ENCODE data around the gene KCNT2.
A peak's percentile ranks its signal among the peaks of the same experiment; 100 is the strongest.
"Not testable (repeated sequence)": the region's sequence is repeated elsewhere in the genome, so short reads cannot be mapped to it uniquely, and the experiment has no call there.

KCNT2 gene

DNA sequence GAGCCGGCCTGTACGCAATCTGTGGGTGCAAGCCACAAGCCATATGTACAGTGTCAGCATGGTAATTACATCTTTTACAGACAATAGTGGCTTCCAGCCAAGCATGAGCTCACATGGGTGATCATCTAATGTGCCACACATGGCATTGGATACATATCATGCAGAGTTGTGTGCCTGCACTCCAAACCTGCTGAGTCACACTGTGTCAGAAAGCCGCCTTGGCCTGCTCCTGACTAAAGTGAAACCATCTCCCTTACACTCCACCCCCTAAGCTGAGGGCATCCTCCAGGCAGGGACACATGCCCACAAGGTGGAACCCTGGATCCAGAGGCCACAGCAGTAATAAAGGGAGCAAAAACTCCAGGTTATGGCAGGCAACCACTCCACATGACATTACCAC lies 72.5 kb downstream of the KCNT2 start:
- no peak overlapping the region for H3K27ac ChIP-seq
- no peaks in the 10 kb centered on the region for H3K36me3 ChIP-seq
- no peak for DNase-seq
- no peaks in the 10 kb centered on the region for H3K27me3 ChIP-seq
- intact Hi-C loops (cut with DNase I; ENCODE audit: low total_unique reads): no loop called here
- H3K9me3 ChIP-seq: peaks cover 0 to 6% (median 0%) of the 10 kb centered on the region in 3 donors
- peaks cover 0 to 12% (median 0%) of the 10 kb centered on the region in 4 donors for H3K4me1 ChIP-seq
- TF ChIP-seq, protein P1, sequence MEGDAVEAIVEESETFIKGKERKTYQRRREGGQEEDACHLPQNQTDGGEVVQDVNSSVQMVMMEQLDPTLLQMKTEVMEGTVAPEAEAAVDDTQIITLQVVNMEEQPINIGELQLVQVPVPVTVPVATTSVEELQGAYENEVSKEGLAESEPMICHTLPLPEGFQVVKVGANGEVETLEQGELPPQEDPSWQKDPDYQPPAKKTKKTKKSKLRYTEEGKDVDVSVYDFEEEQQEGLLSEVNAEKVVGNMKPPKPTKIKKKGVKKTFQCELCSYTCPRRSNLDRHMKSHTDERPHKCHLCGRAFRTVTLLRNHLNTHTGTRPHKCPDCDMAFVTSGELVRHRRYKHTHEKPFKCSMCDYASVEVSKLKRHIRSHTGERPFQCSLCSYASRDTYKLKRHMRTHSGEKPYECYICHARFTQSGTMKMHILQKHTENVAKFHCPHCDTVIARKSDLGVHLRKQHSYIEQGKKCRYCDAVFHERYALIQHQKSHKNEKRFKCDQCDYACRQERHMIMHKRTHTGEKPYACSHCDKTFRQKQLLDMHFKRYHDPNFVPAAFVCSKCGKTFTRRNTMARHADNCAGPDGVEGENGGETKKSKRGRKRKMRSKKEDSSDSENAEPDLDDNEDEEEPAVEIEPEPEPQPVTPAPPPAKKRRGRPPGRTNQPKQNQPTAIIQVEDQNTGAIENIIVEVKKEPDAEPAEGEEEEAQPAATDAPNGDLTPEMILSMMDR (IDR thresholded peaks at IDR 0.05): no peak
- H3K4me3 ChIP-seq: no peak overlapping the region

DNA sequence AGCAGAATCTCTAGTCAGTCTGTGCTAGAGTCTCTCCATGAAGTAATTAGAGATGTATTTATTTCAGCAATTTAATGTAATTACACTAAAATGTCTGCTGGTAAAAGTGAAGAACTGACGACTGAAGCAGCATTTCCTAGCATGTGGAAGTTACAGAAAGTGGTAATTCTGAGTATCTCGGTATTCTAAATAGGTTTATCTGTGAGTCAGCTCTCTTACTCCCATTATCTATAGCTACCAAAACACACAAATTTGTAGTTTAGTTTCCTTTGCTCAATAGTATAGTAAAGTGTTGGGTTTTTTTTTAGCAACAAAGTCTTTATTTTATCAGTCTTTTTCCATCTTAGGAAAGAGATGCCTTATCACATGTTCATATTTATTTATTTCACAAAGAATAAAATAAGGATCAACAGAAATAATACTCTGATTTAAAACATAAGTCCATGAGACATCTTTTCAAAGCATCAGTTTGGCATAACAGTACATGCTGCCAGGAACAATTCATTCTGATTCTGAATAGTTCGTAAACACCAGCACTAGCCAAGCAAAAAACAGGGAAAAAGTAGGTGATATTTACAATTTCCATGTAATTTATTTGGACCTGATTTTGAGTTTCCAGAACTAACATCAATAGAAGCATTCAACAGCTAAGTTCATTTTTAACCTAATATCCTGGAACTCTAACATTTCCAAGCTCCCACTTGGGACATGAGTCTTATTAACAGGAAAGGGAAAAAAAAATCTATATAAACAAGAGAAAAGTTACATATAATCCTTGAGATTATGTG lies 76.3 kb downstream of the KCNT2 start:
- intact Hi-C loops (cut with DNase I; ENCODE audit: low total_unique reads): no loop called here
- no peaks in the 10 kb centered on the region for H3K9me3 ChIP-seq
- H3K27me3 ChIP-seq: no peaks in the 10 kb centered on the region
- H3K36me3 ChIP-seq: no peaks in the 10 kb centered on the region
- TF ChIP-seq, protein P1 (IDR thresholded peaks at IDR 0.05): no peak
- H3K4me3 ChIP-seq: no peak overlapping the region
- H3K4me1 ChIP-seq: peaks cover 0 to 12% (median 0%) of the 10 kb centered on the region in 4 donors
- peak overlapping the region; percentile 58 to 62 for H3K27ac ChIP-seq
- DNase-seq: no peak

DNA sequence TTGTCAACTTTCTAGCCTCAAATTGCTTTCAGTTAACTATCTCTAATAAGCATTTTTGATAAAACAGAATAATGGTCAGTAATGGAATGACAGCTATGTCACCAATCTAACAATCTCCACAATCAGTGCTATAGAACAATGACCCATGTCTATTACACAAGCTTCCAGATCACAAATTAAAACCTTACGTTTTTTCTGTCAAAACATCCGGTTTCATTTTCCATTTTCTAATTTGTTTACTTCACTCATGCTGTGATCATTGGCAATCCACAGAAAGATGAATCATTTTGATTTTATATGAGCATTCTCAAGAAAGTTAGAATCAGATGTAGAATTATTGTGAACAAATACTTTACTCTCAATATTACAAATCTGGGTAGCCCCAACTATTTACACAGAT lies 80.3 kb downstream of the KCNT2 start:
- H3K9me3 ChIP-seq: no peaks in the 10 kb centered on the region
- H3K36me3 ChIP-seq: no peaks in the 10 kb centered on the region
- no peak for DNase-seq
- H3K27me3 ChIP-seq: no peaks in the 10 kb centered on the region
- H3K27ac ChIP-seq: no peak overlapping the region
- no peak overlapping the region for H3K4me3 ChIP-seq
- TF ChIP-seq, protein P1 (IDR thresholded peaks at IDR 0.05): no peak
- H3K4me1 ChIP-seq: no peaks in the 10 kb centered on the region
- intact Hi-C loops (cut with DNase I; ENCODE audit: low total_unique reads): no loop called here

DNA sequence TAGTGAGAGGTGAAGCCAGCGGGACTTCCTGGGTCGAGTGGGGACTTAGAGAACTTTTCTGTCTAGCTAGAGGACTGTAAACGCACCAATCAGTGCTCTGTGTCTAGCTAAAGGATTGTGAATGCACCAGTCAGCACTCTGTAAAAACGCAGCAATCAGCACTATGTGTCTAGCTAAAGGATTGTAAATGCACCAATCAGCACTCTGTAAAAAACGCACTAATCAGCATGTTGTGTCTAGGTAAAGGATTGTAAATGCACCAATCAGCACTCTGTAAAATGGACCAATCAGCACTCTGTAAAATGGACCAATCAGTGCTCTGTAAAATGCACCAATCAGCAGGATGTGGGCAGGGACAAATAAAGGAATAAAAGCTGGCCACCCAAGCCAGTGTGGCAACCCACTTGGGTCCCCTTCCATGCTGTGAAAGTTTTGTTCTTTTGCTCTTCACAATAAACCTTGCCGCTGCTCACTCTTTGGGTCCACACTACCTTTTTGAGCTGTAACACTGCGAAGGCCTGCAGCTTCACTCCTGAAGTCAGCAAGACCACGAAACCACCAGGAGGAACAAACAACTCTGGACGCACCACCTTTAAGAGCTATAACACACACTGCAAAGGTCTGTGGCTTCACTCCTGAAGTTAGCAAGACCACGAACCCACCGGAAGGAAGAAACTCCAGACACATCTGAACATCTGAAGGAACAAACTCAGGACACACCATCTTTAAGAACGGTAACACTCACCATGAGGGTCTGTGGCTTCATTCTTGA lies 85.5 kb downstream of the KCNT2 start:
- DNase-seq; intact Hi-C loops (cut with DNase I; ENCODE audit: low total_unique reads); H3K27ac ChIP-seq; H3K4me1 ChIP-seq; H3K9me3 ChIP-seq; H3K4me3 ChIP-seq; H3K36me3 ChIP-seq; H3K27me3 ChIP-seq: not testable (repeated sequence)

DNA sequence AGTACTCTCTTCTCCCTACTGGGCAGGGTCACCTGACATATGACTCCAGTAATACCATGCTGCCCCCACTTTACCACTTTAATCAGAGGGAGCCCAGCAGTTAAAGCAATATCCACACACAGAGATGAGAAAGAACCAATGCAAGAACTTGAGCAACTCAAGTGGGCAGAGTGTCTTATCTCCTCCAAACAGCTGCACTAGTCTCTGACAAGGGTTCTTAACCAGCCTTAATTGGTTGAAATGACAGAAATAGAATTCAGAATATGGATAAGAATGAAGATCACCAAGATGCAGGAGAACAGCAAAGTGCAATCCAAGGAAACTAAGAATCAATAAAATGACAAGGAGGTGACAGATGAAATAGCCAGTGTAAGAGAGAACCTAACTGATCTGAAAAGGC lies 91.0 kb downstream of the KCNT2 start:
- no peaks in the 10 kb centered on the region for H3K36me3 ChIP-seq
- no peaks in the 10 kb centered on the region for H3K27me3 ChIP-seq
- TF ChIP-seq, protein P1 (IDR thresholded peaks at IDR 0.05): no peak
- no peak for DNase-seq
- no peaks in the 10 kb centered on the region for H3K4me1 ChIP-seq
- H3K9me3 ChIP-seq: no peaks in the 10 kb centered on the region
- H3K27ac ChIP-seq: no peak overlapping the region
- H3K4me3 ChIP-seq: no peak overlapping the region
- intact Hi-C loops (cut with DNase I; ENCODE audit: low total_unique reads): no loop called here

DNA sequence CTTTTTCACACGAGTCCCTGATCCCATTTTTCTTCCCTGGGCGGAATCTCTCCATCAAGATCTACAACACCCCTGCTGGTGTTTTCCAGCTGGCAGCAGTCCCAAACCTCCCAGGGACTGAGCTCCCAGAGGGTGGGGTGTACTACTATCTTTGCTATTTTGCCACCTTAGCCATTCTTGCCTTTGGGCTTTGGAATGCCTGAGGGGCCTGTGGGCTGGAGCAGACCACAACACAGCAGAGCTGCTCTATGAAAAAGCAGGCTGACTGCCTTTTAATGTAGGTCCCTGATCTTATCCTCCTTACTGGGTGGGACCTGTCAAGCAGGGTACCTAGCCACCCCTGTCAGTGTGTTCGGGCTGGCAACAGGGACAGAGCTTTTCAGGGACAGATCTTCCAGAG lies 91.9 kb downstream of the KCNT2 start:
- intact Hi-C loops (cut with DNase I; ENCODE audit: low total_unique reads): no loop called here
- H3K4me3 ChIP-seq: no peak overlapping the region
- TF ChIP-seq, protein P1 (IDR thresholded peaks at IDR 0.05): no peak
- no peak for DNase-seq
- H3K36me3 ChIP-seq: no peaks in the 10 kb centered on the region
- H3K27ac ChIP-seq: no peak overlapping the region
- no peaks in the 10 kb centered on the region for H3K9me3 ChIP-seq
- H3K4me1 ChIP-seq: no peaks in the 10 kb centered on the region
- no peaks in the 10 kb centered on the region for H3K27me3 ChIP-seq
